DOHH2 (cell line): ENCODE measurements around the gene TAL1.

ENCODE experiments used
- H3F3A ChIP-seq: fragments of 200-600 bp; sonication (generic), shearing (Covaris generic); 2 replicates; pipeline ENCODE4 v1.6.0; 2016; ENCODE audit warnings: antibody characterized with exemption, mild to moderate bottlenecking; ENCODE audit not compliant: control insufficient read depth, insufficient read depth
- H3K27ac ChIP-seq: fragments of 200-600 bp; sonication (generic); 2 replicates; pipeline ENCODE4 v1.5.1; 2014; ENCODE audit warnings: low read depth, mild to moderate bottlenecking, low read length, moderate library complexity
- H3K27me3 ChIP-seq: fragments of 200-600 bp; sonication (generic); 2 replicates; pipeline ENCODE4 v1.6.1; 2014; ENCODE audit warnings: mild to moderate bottlenecking, low read length, mixed read lengths; ENCODE audit not compliant: control insufficient read depth
- H3K36me3 ChIP-seq: fragments of 200-600 bp; sonication (generic); 2 replicates; pipeline ENCODE4 v1.6.1; 2014; ENCODE audit warnings: mild to moderate bottlenecking, low read length, moderate library complexity, mixed read lengths; ENCODE audit not compliant: control insufficient read depth
- H3K4me1 ChIP-seq: fragments of 200-600 bp; sonication (generic); 2 replicates; pipeline ENCODE4 v1.6.1; 2014; ENCODE audit warnings: mild to moderate bottlenecking, low read length, mixed read lengths; ENCODE audit not compliant: control insufficient read depth
- H3K4me2 ChIP-seq: fragments of 200-600 bp; sonication (generic); 2 replicates; pipeline ENCODE4 v1.6.0; 2014; ENCODE audit warnings: mild to moderate bottlenecking, low read length, moderate library complexity
- H3K4me3 ChIP-seq: fragments of 200-600 bp; sonication (generic); 2 replicates; pipeline ENCODE4 v1.5.1; 2014; ENCODE audit warnings: mild to moderate bottlenecking, low read length, mixed read lengths
- H3K79me2 ChIP-seq: fragments of 200-600 bp; sonication (generic); 2 replicates; pipeline ENCODE4 v1.6.1; 2014; ENCODE audit warnings: mild to moderate bottlenecking, low read length, mixed read lengths; ENCODE audit not compliant: control insufficient read depth
- H3K9me2 ChIP-seq: fragments of 200-600 bp; sonication (generic); replicated peaks from 2 replicates; pipeline ENCODE4 v1.6.1; 2014; ENCODE audit warnings: mild to moderate bottlenecking, low read length, mixed read lengths; ENCODE audit not compliant: control insufficient read depth
- H3K9me3 ChIP-seq: fragments of 200-600 bp; sonication (generic); 2 replicates; pipeline ENCODE4 v1.6.1; 2014; ENCODE audit warnings: antibody characterized with exemption, low read length, mixed read lengths; ENCODE audit not compliant: control insufficient read depth, insufficient read depth
- H4K20me1 ChIP-seq: fragments of 200-600 bp; sonication (generic); 2 replicates; pipeline ENCODE4 v1.6.0; 2014; ENCODE audit warnings: low read depth, mild to moderate bottlenecking, antibody characterized with exemption, low read length, moderate library complexity; ENCODE audit not compliant: control insufficient read depth, insufficient read depth
- EZH2phosphoT487 ChIP-seq: fragments of 200-600 bp; sonication (generic); IDR thresholded peaks from 2 replicates; pipeline ENCODE4 v1.6.1; 2017; ENCODE audit warnings: borderline replicate concordance, mild to moderate bottlenecking, antibody characterized with exemption, low read length, moderate library complexity, mixed read lengths
- TF ChIP-seq, protein P1 (sequence below): fragments of 200-600 bp; sonication (generic); IDR thresholded peaks from one replicate; pipeline ENCODE4 v1.5.1; 2014; ENCODE audit warnings: antibody characterized with exemption, mild to moderate bottlenecking, low read depth, low read length; ENCODE audit not compliant: poor library complexity, severe bottlenecking

Gene TAL1

DNA sequence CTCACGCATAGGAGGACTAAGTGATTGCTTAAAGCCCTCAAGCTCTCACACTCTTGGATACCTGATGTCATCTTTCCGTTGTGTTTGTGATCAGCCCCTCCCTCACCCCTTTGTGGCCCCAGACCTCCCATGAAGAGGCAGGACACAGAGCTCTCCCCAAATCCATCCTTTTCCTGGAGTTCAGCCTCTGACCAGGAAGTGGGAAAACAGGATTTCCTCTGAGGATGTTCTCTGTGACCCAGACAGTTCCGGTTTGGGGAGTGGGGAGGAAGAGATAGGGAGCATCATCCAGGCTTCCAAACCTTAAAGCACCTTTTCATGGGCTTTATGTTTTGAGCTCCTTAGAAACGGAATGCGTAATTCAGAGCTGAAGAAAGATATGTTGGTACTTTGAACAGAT is 11.9 kb upstream of the TAL1 start:
- no peaks in the 10 kb centered on the region for H3K9me2 ChIP-seq
- peaks cover 8% of the 10 kb centered on the region; the same call in 1 of the 2 replicates for H3K27me3 ChIP-seq
- no peaks in the 10 kb centered on the region for H3F3A ChIP-seq
- H3K9me3 ChIP-seq = no peaks in the 10 kb centered on the region
- H3K27ac ChIP-seq = no peak overlapping the region
- H3K36me3 ChIP-seq = no peaks in the 10 kb centered on the region
- no peak overlapping the region for H3K4me3 ChIP-seq
- H4K20me1 ChIP-seq = no peaks in the 10 kb centered on the region
- H3K79me2 ChIP-seq = no peaks in the 10 kb centered on the region
- TF ChIP-seq EZH2phosphoT487 = no peak
- TF ChIP-seq, protein P1, sequence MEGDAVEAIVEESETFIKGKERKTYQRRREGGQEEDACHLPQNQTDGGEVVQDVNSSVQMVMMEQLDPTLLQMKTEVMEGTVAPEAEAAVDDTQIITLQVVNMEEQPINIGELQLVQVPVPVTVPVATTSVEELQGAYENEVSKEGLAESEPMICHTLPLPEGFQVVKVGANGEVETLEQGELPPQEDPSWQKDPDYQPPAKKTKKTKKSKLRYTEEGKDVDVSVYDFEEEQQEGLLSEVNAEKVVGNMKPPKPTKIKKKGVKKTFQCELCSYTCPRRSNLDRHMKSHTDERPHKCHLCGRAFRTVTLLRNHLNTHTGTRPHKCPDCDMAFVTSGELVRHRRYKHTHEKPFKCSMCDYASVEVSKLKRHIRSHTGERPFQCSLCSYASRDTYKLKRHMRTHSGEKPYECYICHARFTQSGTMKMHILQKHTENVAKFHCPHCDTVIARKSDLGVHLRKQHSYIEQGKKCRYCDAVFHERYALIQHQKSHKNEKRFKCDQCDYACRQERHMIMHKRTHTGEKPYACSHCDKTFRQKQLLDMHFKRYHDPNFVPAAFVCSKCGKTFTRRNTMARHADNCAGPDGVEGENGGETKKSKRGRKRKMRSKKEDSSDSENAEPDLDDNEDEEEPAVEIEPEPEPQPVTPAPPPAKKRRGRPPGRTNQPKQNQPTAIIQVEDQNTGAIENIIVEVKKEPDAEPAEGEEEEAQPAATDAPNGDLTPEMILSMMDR = no peak
- H3K4me2 ChIP-seq = no peak overlapping the region
- no peaks in the 10 kb centered on the region for H3K4me1 ChIP-seq

DNA sequence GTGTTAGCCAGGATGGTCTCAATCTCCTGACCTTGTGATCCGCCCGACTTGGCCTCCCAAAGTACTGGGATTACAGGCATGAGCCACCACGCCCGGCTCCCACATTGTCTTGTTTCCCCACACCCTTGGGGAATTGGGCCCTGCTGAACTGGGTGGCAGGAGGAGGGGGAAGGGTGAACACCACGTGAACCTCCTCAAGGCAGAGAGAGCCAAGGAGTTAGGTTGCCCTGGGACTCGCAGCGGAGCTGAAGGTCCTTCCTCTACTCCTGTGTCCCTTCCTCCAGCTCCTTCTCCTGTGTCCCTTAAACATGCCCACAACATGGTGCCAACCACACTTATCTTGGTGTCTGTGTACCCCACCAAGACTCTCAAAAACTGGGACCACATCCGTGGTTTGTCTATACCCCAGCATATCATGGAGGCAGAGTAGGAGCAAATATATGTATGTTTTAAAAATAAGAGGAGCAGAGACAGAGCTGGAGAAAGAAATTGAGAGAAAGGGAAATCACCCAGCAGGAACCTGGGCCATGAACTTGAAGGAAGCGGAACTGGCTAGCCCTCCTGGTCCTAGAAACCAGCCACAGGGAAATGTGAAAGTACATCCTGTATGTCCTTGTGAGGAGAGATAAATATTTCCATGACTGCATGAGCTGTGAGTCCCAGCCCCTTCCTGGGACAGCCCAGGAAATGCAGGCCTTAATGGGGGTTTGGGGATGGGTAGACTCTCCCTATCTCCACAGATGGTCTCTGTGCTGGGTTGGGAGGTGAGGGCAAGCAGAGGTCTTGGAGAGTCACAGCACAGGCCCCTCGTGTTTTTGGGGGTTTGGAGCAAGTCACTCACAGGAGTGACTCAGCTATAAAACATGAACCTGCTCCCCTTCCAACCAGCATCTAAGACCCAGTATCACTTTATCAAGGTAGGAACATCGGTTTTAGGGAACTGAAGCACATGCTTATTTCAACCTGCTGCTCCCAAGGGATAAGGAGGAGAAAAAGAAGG is 9.4 kb upstream of the TAL1 start:
- Histone ChIP-seq H3K27me3 (peaks cover 8% of the 10 kb centered on the region; the same call in 1 of the 2 replicates), H4K20me1 (no peaks in the 10 kb centered on the region)

DNA sequence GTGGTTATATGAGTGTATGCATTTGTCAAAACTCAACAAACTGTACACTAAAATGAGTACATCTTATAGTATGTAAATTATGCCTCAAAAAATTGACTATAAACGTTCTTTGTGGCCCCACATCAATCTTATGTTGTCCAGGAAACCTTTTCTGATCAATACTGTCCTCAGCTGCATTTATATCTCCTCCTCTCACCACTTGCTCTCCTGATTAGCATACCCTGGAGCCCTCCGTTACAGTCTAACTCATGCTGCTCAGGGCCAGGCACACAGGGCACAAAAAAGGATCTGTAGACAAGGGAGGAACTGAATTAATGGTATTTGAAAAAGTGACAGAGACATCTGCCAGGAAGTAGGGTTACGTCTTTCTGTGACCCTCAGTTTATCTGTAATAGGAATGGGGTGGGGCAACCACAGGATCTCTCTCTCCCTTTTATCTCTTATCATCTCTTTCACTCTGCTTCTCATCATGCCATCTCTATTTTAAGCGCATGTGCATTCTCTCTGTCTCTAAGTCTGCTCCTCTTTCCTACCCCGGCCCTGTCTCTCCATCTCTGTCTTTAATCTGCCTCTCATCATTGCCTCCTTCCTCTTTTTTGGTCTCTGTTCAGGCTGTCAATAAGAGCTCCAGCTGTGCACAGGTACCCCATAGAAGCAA is 7.0 kb upstream of the TAL1 start:
- Histone ChIP-seq H4K20me1 (no peaks in the 10 kb centered on the region), H3K9me3 (no peaks in the 10 kb centered on the region), H3K79me2 (no peaks in the 10 kb centered on the region), H3K4me3 (no peak overlapping the region), H3K27ac (no peak overlapping the region), H3K4me2 (no peak overlapping the region), H3K4me1 (no peaks in the 10 kb centered on the region), H3F3A (no peaks in the 10 kb centered on the region), H3K36me3 (no peaks in the 10 kb centered on the region), H3K27me3 (peaks cover 7% of the 10 kb centered on the region), H3K9me2 (no peaks in the 10 kb centered on the region)
- TF ChIP-seq, protein P1 = no peak
- no peak for TF ChIP-seq EZH2phosphoT487

More for the DNA sequence above, 9.4 kb upstream of the TAL1 start:
- no peaks in the 10 kb centered on the region for H3K36me3 ChIP-seq
- H3K4me1 ChIP-seq = no peaks in the 10 kb centered on the region
- H3K9me3 ChIP-seq = no peaks in the 10 kb centered on the region
- H3K4me3 ChIP-seq = no peak overlapping the region
- H3K79me2 ChIP-seq = no peaks in the 10 kb centered on the region
- TF ChIP-seq, protein P1 = no peak
- no peak for TF ChIP-seq EZH2phosphoT487
- no peak overlapping the region for H3K27ac ChIP-seq
- no peaks in the 10 kb centered on the region for H3F3A ChIP-seq
- H3K9me2 ChIP-seq = no peaks in the 10 kb centered on the region
- no peak overlapping the region for H3K4me2 ChIP-seq
